Fibroblast of skin of left biceps (primary cell): Measurements from ENCODE around the gene CD44.

ENCODE experiments used
- DNase-seq, 2 experiments: peaks; one replicate each; pipeline ENCODE4 v3.0.0-alpha.2; 2013; ENCODE audit warnings: low read depth in 2 of 2

Gene CD44

GRCh38 chr11:35139722-35140282, 831 bp downstream of the CD44 start:
- no peak for DNase-seq

- no peak for DNase-seq
Observed at GRCh38 chr11:35141071-35141470, 2.1 kb downstream of the CD44 start.

DNA sequence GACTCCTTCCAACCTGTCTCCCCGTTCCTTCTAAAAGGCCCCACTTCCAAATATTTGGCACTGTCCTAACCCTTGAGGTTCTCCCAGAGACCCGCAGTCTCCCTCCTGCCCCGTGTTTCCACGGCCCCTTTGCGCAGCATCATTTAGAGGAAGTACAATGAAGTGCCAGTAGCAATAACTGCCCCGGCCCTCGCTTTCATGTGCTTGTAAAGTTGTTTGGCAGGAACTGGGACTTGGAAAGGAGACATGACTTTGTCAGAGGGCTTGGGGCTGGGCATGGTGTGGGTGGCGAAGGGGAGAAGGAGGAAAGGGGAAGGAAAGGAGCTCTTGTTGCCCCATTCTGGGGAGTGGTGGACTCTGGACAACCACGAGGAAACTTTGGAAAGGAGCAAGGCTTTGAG, 2.6 kb downstream of the CD44 start:
- DNase-seq: no peak

DNA sequence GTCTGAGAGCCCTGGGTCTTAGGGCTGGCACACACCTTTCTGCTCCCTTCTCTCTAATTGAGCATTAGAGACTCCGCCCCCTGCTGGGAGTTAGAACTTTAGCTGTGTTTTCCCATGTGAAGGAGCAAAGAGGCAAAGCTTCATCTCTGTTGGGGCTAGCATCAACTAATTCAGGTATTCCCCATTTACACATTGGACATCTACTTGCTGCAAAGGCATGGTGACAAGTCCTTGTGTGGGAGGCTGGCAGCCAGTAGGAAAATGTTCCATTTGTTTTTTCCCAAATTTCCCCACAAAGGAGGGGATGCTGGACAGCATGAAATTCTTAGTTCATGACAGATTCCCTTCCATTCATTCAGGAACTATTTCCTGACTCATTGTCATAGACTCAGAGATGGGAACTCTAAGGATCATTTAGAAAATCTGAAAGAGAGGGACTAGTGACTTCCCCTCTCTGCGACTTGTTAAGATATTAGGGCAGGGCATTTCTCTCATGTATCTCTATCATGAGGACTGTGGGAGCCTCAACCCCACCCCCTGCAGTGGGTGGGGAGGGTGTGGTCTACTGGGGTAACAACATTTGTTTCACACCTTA, 3.6 kb downstream of the CD44 start:
- DNase-seq: no peak

- no peak for DNase-seq
Observed at GRCh38 chr11:35143297-35144135, 4.5 kb downstream of the CD44 start.

- no peak for DNase-seq
Observed at GRCh38 chr11:35144136-35144741, 5.3 kb downstream of the CD44 start.

DNA sequence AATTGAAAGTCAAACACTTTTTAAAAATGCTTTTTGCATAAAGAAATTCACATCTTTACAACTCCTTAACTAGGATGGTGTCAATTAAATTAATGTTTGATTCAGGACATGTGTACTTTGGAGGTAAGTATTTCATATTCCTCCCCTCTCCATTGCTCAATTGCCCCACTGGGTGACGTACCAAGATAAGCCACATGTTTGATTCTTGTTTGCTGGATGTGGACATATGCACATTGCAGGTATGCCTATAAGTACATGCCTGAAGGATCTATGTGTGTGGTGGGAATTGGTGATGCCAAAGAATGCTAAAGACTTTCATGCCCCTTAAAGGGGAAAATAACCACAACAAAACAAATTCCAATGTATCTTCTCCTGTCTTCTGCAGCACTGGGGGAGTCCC, 5.8 kb downstream of the CD44 start:
- no peak for DNase-seq

DNA sequence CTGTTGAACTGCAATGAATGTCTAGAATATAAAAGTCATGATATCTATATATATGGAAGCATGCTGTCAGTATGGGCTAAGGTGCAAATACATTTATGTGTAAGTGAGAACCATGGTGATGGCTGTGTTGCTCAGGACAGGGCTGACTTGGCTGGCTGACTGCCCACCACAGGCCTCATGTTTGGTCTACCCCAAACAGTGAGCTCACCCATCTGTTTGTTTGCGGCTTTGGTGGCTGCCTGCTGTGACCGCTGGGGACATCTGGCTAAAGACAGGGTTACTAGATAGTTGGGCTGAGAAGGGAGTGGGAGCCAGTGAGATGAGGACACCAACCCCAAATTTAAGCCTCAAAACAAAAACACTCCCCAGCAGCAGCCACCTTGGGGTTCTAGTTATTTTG, 6.3 kb downstream of the CD44 start:
- DNase-seq: no peak

DNA sequence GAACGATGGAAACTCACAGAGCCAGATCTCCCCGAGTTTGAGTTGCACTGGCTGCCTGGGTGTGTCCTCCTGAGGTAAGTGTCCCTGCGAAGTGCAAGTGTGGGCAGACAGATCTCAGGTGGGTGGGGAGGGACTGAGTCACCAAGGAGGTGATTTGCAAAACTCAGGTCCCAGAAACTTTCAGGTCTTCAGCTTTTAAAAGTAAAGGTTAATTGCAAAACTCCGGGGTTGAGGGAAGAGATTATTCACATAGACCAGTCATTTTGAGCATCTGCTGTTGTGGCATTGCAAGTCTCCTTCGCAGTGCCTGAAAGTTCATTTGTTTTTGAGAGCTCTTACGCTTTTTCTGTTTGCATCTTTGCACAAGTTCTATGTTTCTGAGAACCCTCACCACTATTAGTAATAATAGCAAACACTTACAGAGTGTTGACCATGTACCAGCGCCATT, 7.1 kb downstream of the CD44 start:
- DNase-seq: no peak

- no peak for DNase-seq
Observed at GRCh38 chr11:35146711-35147110, 7.7 kb downstream of the CD44 start.

GRCh38 chr11:35147235-35147634, 8.3 kb downstream of the CD44 start:
- DNase-seq: no peak

- DNase-seq: no peak
Observed at GRCh38 chr11:35148163-35148837, 9.3 kb downstream of the CD44 start.

GRCh38 chr11:35150454-35150853, 11.5 kb downstream of the CD44 start:
- DNase-seq: no peak

DNA sequence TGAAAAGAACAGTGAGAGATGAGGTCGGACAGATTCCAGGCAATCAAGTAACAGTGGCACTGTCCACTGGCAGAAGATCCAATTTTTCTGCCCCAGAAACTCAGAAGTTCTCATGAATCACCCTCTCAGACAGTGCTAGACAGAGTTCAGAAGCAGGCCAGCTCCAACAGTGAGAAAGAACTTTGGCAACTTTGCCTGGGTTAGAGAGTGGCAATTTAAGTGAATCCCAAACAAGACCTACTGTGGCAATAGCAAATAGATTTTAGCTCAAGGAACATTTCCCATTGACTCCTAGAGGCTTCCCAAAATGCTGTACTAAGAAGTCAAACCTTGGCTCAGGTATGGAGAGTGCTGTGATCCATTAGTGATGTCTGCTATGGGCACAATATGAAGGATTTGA, 12.3 kb downstream of the CD44 start:
- DNase-seq: no peak

- DNase-seq: no peak
Observed at GRCh38 chr11:35151683-35152280, 12.8 kb downstream of the CD44 start.

- DNase-seq: no peak
Observed at GRCh38 chr11:35152575-35152974, 13.6 kb downstream of the CD44 start.

- no peak for DNase-seq
Observed at GRCh38 chr11:35153280-35153679, 14.3 kb downstream of the CD44 start.

- no peak for DNase-seq
Observed at GRCh38 chr11:35154952-35155351, 16.0 kb downstream of the CD44 start.

DNA sequence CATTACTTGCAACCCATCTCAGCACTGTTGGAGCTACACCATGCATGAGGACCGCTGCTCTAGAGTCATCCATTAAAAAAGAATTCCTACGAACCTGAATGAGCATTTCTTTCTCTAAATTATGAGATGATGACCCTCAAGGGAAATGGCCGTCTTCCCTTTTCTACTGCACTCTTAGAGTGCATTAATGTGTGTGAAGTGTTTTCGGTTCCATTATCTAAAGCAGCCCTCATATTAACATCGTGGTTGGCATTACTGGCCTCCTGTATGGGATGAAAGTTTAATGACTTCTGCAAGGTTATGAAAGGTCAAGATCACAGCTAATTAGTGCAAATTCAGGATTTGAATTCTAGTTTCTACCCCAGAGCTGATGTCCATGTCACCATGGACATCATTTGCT, 16.7 kb downstream of the CD44 start:
- DNase-seq: no peak

GRCh38 chr11:35157814-35158700, 19.1 kb downstream of the CD44 start:
- DNase-seq: no peak
